GM18868 (cell line): ENCODE results near the gene LRCOL1.
"Not testable (repeated sequence)": the region's sequence is repeated elsewhere in the genome, so short reads cannot be mapped to it uniquely, and the experiment has no call there.

Experiments
- ATAC-seq: cut with Tn5 transposase; IDR thresholded peaks from one replicate; pipeline ENCODE4 v1.9.1; 2021; ENCODE audit warnings: mild to moderate bottlenecking, moderate library complexity; ENCODE audit not compliant: unreplicated experiment

LRCOL1 gene

DNA sequence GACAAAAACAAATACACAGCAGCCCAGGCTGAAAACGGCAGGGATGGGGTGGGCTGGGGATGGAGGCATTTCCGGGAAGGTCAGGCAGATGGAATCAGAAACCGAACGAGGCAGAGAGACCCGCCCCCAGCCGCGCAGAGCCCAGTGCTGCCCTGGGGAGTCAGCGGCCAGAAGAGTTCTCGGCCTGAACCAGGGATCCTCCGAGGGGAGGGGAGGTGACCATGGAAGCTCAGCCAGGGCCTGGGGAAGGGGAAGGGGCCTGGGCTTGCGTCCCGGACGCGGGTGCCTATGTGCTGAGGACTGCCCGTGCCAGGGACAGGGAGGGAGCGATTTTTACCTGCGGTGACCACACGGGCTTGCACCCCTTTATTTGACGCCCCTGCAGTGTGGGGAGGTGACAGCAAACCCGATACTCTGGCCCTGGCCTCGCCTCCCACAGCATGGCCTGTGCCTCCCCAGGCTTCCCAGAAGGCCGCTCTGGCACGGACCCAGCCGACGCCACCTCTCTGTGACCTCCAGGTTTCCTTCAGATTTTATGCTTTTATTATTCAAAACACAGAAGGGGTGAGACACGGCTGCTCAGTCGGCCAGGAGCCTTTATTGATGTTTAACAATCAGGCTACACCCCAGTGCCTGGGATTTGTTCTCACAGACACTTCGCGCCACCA is 7.7 kb downstream of the LRCOL1 start:
- no peak for ATAC-seq

GRCh38 chr12:132601171-132601883 is 9.1 kb downstream of the LRCOL1 start:
- no peak for ATAC-seq

GRCh38 chr12:132600048-132601032 is 10.0 kb downstream of the LRCOL1 start:
- peak; percentile 53 for ATAC-seq

- not testable (repeated sequence) for ATAC-seq
Observed at GRCh38 chr12:132599502-132599901, 10.9 kb downstream of the LRCOL1 start.

DNA sequence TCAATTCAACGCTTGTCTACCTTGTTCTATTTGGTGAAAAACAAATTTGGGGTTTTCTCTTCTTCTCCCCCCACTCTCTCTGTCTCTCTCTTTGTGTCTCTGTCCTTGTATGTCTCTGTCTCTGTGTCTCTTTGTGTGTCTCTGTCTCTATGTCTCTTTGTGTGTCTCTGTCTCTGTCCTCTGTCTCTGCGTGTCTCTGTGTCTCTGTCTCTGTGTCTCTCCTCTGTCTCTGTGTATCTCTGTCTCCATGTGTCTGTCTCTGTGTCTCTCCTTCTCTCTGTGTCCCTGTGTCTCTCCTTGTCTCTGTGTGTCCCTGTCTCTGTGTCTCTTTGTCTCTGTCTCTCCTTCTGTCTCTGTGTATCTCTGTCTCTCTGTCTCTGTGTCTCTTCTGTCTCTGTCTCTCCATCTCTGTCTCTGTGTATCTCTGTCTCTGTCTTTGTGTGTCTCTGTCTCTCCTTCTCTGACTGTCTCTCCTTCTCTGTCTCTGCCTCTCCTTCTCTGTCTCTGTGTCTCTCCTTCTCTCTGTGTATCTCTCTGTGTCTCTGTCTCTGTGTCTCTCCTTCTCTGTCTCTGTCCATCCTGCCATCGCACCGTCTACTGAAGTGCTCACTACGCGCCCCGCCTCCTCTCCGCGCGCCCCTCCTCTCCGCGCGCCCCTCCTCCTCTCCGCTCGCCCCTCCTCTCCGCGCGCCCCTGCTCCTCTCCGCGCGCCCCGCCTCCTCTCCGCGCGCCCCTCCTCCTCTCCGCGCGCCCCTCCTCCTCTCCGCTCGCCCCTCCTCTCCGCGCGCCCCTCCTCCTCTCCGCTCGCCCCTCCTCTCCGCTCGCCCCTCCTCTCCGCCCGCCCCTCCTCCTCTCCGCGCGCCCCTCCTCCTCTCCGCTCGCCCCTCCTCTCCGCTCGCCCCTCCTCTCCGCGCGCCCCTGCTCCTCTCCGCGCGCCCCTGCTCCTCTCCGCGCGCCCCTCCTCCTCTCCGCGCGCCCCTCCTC is 12.8 kb downstream of the LRCOL1 start:
- no peak for ATAC-seq

GRCh38 chr12:132596016-132596415 is 14.4 kb downstream of the LRCOL1 start:
- no peak for ATAC-seq

- no peak for ATAC-seq
Observed at GRCh38 chr12:132595183-132595582, 15.2 kb downstream of the LRCOL1 start.

DNA sequence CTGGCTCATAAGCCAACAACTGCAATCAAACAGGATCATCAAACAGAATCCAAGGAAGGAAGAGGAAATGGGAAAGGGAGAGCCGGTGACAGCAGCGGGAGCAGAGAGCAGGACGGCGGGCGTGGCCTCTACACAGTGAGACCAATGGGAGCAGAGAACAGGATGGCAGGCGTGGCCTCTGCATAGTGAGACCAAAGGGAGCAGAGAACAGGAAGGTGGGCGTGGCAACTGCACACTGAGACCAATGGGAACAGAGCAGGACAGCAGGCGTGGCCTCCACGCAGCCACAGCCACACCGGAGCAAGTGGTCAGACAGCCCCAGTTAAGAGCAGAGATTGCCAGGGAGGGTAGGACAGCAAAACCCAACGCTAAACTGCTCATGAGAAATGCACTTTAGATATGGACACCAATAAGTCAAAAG is 16.4 kb downstream of the LRCOL1 start:
- ATAC-seq, result no peak

DNA sequence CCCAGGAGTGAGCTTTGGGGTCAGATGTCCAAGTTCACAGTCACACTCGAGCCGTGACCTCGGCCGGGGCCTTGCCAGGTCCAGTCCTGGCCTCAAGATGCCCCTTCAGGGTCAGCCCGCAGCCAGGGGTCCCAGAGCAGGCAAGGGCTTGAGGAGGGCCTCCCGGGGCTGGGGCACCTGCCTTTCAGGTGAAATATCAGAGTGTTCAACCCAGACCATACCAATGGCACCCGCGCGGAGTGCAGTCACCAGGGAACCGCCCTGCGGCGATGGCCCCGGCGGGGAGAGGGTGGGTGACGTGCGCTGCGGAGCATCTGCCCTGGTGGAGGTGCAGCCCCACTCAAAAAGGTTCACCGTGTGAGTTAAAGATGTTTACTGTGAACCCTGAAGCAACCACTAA is 16.9 kb downstream of the LRCOL1 start:
- no peak for ATAC-seq

DNA sequence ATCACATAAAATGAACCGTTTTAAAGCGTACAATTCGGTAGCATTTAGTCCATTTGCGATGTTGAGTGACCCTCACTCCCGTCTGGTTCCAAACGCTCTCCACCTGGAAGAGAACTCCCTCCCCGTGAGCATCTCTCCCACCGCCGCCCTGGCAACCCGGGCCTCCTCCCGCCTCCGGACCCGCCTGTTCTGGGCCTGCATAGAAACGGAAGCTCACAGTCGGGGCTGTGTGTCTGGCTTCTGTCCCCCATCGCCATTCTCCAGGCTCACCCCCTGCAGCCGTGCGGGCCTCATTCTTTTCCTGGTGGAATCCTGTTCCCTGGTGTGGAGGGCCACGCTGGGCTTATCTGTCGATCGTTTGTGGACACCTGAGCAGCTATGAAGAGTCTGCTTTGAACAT is 17.3 kb downstream of the LRCOL1 start:
- no peak for ATAC-seq

DNA sequence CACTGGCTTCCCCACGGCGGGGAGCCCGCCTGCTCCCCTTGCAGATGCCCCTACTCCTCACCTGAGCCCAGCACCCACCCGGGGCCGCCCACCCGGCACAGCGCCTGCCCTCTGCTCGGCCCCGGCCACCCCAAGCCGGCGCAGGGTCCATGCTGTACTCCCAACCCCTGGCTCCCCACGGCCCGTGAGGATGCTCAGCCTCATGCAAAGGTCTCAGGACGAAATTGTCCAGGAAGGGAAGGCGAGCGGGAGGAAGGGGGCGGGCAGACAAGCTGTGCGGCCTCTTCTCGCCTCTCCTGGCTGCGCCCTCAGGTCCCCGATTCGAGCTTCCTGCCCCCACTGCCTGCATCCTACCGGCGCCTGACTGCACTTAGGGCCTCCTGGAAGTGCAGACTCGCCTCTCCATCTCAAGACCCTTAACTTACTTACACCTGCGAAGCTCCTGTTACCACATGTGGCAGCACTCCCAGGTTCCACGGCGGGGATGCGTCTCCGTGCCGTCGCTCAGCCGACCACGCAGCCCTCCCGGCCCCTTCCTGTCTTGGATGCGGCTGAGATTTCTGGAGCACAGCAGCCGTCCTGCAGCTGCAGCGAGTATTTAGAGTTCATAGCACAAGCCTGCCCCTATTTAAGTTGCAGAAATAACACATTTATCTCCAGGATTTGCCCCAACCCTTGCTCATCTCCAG is 18.0 kb downstream of the LRCOL1 start:
- ATAC-seq, result no peak

DNA sequence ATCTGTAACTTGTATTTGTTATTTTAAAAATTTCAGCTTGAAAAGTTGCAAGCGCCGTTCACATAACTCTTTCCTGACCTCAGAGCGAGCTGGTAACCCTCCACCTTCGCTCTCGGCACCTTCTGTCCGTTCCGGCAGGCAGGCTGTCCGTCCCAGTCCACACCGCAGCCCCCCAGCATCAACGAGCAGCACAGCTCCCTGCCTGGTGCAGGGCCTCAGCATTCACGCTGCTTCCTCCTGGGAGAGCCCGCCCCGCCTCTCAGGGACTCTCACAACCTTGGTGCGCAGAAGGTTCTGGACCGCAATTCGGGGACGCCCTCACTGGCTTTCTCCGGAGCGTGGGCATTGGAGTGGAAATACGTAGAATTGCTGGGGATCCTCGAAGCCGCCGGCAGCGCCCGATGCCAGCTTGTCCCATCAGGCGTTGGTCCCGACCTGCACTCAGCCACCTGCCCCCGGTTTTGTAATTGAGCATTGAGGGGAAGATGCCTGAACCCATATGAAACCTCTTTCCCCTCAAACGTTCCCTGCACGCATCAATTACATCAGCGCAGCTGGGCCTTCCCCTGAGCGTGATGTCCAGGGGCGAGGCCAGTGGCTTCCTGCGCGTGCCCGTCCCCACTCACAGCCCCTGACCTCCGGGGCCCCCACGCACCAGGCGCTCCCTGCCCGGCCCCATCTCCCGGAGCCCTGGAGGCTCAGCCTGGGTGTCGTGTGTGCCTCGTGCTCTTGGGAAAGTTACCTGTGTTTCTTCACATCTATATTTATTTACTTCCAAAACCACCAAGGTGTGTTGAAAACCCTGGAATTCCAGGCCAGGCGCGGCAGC is 19.1 kb downstream of the LRCOL1 start:
- ATAC-seq, result no peak

- no peak for ATAC-seq
Observed at GRCh38 chr12:132588821-132589669, 21.3 kb downstream of the LRCOL1 start.

DNA sequence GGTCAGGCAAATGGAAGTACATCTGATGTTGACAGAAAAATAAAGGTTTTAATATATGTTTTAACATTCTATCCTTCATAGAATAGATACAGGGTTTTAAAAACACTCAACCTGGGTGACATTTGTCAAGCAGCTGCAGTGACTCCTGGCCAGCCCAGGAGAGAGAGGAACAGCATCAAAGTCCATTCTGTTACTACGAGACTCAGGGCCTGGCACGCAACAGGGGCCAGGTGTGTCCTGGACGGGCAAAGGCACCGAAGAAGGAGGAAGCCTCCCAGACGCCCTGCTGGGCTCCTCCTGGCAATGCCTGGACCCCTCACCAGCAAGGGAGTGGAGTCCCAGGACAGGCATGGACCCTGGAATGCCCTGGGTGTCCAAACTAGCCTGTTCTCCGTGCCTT is 22.1 kb downstream of the LRCOL1 start:
- ATAC-seq, result no peak

DNA sequence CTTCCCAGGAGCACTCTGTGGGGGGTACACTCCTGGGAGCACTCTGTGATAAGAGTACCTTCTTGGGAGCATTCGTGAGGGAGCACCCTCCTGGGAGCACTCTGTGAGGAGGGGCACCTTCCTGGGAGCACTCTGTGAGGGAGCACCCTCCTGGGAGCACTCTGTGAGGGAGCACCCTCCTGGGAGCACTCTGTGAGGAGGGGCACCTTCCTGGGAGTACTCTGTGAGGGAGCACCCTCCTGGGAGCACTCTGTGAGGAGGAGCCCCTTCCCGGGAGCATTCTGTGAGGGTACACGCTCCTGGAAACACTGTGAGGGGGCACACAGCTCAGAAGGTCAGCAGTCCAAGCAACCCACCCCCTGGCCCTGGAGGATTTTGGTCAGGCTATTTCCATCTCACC is 22.6 kb downstream of the LRCOL1 start:
- no peak for ATAC-seq

GRCh38 chr12:132586929-132587328 is 23.5 kb downstream of the LRCOL1 start:
- no peak for ATAC-seq

DNA sequence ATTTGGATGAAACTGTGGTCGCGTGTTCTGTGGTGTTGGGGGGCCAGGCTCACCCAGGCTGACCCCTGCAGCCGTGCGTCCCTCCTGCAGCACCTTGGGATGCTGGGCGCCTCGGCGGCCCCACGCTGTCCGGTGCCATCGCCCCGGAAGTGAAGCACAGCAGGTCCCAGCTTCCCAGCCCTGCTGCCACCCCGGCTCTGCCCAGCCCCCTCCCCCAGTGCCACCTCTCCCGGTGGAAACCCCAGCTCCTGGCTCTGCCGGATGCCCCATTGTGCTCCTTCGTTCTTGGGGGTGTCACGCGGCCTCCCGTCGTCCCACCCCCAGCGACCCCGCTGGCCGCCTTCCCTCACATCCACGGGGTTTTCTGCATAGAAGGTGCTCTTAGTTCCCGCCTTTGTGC is 25.2 kb downstream of the LRCOL1 start:
- no peak for ATAC-seq

DNA sequence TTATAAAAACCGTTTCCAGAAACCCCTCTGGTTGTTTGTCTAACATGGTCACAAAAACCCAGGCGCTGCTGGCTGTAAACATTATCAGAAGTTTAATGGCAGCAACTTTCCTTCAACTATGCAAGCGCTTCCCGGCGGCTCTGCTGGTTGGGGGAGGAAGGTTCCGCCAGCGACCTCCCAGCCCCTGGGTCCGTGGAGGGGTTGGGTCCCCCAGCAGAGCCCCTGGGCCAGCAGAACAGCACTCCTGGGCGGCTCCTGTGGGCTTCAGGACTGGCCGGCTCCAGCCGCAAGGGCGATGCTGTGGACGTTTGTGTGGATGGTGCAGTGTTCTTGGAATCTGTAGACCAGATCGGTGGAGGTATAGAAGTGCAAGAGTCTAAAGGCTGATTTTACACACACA is 26.0 kb downstream of the LRCOL1 start:
- ATAC-seq, result no peak
